KMS-11 (cell line): Measurements from ENCODE around the gene HSPA8.
"Not testable (repeated sequence)": the region's sequence is repeated elsewhere in the genome, so short reads cannot be mapped to it uniquely, and the experiment has no call there.

ENCODE experiments used
- H2AFZ ChIP-seq: fragments of 200-600 bp; sonication (generic); 2 replicates; pipeline ENCODE4 v1.6.1; 2016; ENCODE audit warnings: antibody characterized with exemption, mixed run types, low read depth
- H3K27ac ChIP-seq: fragments of 200-600 bp; sonication (generic); 2 replicates; pipeline ENCODE4 v1.6.1; 2016; ENCODE audit warnings: mild to moderate bottlenecking, mixed run types
- H3K27me3 ChIP-seq: fragments of 200-600 bp; sonication (generic); 2 replicates; pipeline ENCODE4 v1.6.1; 2017; ENCODE audit warnings: mild to moderate bottlenecking, low read depth, mixed run types, moderate library complexity; ENCODE audit not compliant: insufficient read depth
- H3K36me3 ChIP-seq: fragments of 200-600 bp; sonication (generic); 2 replicates; pipeline ENCODE4 v1.6.1; 2017; ENCODE audit warnings: mild to moderate bottlenecking, mixed run types; ENCODE audit not compliant: insufficient read depth
- H3K4me1 ChIP-seq: fragments of 200-600 bp; sonication (generic); 2 replicates; pipeline ENCODE4 v1.6.1; 2016; ENCODE audit warnings: mild to moderate bottlenecking, low read depth, mixed run types; ENCODE audit not compliant: poor library complexity, severe bottlenecking
- H3K4me2 ChIP-seq: fragments of 200-600 bp; sonication (generic); 2 replicates; pipeline ENCODE4 v1.7.0; 2016; ENCODE audit warnings: mild to moderate bottlenecking, mixed run types
- H3K4me3 ChIP-seq: fragments of 200-600 bp; sonication (generic); IDR thresholded peaks from 2 replicates; pipeline ENCODE4 v1.6.1; 2017; ENCODE audit warnings: low read depth, low read length, mixed read lengths; ENCODE audit not compliant: insufficient read depth
- H3K79me2 ChIP-seq: fragments of 200-600 bp; sonication (generic); 2 replicates; pipeline ENCODE4 v1.6.1; 2016; ENCODE audit warnings: low read depth, mixed run types; ENCODE audit not compliant: insufficient read depth
- H3K9ac ChIP-seq: fragments of 200-600 bp; sonication (generic); 2 replicates; pipeline ENCODE4 v1.6.1; 2016; ENCODE audit warnings: mild to moderate bottlenecking, mixed run types
- H4K20me1 ChIP-seq: fragments of 200-600 bp; sonication (generic); 2 replicates; pipeline ENCODE4 v1.6.1; 2016; ENCODE audit warnings: mild to moderate bottlenecking, mixed run types; ENCODE audit not compliant: insufficient read depth
- TF ChIP-seq, protein P1 (sequence below): fragments of 200-600 bp; sonication (generic); conservative IDR thresholded peaks from 2 replicates; pipeline ENCODE4 v1.6.1; 2017; ENCODE audit warnings: low read depth, mild to moderate bottlenecking, antibody characterized with exemption, low read length, moderate library complexity, mixed read lengths

The HSPA8 gene

DNA sequence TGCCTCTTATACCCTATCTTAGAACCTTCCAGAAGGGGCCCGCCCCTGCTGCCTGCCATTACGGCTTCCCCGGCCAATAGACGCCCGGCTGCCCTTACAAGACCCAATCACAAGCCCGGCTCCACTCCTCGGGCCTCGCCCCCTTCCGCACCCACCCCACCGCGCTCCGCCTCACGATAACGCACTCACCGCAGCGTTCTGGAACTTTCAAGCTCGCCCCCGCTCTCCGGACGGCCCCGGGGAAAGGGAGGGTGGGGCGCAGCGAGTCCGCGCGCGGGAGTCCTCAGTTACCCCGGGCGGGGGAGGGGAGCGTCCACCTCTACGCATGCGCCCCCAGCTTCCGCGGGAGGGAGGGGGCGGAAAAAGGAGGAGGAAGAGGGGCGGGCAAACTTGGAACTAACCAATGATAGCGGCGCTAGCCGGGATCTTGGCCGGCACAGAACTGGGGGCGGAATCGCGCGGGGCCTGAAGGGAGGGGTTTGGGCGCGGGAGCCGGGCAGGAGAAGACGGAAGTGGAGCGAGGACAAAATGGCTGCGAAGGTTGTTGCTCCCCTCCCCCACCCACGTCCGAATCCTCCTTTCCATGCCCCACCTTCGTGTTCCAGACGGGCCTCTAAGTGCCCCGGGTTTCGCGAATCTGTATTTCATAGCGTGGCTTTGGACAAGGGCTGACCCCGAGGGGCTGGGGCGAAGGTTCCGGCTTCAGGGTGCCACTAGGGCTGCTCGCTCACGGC lies 389 bp upstream of the HSPA8 start:
- TF ChIP-seq, protein P1, sequence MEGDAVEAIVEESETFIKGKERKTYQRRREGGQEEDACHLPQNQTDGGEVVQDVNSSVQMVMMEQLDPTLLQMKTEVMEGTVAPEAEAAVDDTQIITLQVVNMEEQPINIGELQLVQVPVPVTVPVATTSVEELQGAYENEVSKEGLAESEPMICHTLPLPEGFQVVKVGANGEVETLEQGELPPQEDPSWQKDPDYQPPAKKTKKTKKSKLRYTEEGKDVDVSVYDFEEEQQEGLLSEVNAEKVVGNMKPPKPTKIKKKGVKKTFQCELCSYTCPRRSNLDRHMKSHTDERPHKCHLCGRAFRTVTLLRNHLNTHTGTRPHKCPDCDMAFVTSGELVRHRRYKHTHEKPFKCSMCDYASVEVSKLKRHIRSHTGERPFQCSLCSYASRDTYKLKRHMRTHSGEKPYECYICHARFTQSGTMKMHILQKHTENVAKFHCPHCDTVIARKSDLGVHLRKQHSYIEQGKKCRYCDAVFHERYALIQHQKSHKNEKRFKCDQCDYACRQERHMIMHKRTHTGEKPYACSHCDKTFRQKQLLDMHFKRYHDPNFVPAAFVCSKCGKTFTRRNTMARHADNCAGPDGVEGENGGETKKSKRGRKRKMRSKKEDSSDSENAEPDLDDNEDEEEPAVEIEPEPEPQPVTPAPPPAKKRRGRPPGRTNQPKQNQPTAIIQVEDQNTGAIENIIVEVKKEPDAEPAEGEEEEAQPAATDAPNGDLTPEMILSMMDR, result no peak

DNA sequence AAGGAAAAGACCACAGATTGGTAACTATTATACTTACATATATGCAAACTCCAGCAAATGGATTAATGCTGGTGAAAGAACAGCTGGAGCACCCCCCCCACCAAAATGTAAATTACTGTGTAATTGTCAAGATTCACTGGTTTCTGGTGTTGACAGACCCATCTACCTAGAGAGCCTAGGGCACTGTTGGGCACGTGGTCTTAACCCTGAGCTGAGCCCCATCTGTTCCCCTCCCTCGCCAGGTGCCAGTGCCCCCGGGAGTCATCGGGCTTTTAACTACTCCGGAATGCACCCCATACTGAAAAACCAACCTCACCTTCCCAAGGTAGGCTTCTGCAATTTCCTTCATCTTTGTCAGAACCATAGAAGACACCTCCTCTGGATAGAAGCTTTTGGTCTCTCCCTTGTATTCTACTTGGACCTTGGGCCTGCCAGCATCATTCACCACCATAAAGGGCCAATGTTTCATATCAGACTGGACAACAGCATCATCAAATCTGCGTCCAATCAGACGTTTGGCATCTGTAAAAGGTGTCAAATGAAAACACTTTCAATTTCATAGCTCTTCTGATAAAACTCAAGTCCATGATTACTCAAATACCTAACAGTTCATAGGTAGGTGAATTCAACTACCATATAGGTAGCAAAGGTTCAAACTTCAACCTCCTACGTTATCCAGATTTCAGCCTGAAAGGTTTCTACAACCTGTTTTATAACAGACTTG lies 1.5 kb downstream of the HSPA8 start:
- Histone ChIP-seq H3K4me1 (peaks cover 42% of the 10 kb centered on the region), H2AFZ (no peak overlapping the region), H3K36me3 (peaks cover 31% of the 10 kb centered on the region), H3K9ac (peak overlapping the region; percentile 86), H4K20me1 (peaks cover 54% of the 10 kb centered on the region), H3K27ac (peak overlapping the region; percentile 77), H3K4me3 (peak overlapping the region; percentile 17), H3K79me2 (peaks cover 65% of the 10 kb centered on the region), H3K27me3 (no peaks in the 10 kb centered on the region), H3K4me2 (peak overlapping the region; percentile 88)
- TF ChIP-seq, protein P1, result no peak

More for the DNA sequence above, 389 bp upstream of the HSPA8 start:
- H3K4me2 ChIP-seq, result peak overlapping the region; percentile 84
- peaks cover 26% of the 10 kb centered on the region for H3K36me3 ChIP-seq
- H3K79me2 ChIP-seq, result peaks cover 72% of the 10 kb centered on the region
- H3K4me3 ChIP-seq, result no peak overlapping the region
- H2AFZ ChIP-seq, result peak overlapping the region; percentile 30
- H3K27ac ChIP-seq, result peak overlapping the region; percentile 99
- no peaks in the 10 kb centered on the region for H3K27me3 ChIP-seq
- peaks cover 44% of the 10 kb centered on the region for H4K20me1 ChIP-seq
- H3K4me1 ChIP-seq, result peaks cover 46% of the 10 kb centered on the region
- peak overlapping the region; percentile 100 for H3K9ac ChIP-seq

DNA sequence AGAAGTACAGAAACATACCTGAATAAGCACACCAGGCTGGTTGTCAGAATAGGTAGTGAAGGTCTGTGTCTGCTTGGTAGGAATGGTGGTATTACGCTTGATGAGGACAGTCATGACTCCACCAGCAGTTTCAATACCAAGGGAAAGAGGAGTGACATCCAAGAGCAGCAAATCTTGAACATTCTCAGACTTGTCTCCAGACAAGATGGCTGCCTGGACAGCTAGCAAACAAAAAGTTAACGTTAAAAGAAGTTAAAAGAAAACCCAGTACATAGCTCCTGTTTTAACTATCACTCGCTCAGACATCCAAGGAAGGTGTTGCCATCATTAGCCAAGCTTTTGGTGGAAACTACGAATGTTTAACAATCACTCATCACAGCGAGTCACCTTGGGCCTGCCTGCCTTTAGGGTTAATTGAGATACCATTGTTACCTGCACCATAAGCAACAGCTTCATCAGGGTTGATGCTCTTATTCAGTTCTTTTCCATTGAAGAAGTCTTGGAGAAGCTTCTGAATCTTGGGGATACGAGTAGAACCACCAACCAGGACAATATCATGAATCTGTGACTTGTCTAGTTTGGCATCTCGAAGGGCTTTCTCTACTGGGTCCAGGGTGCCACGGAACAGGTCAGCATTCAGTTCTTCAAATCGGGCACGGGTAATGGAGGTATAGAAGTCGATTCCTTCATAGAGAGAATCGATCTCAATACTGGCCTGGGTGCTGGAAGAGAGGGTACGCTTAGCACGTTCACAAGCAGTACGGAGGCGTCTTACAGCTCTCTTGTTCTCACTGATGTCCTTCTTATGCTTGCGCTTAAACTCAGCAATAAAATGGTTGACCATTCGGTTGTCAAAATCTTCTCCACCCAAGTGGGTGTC lies 2.7 kb downstream of the HSPA8 start:
- H3K27ac ChIP-seq, result peak overlapping the region; percentile 77; the same call in 1 of the 2 replicates
- not testable (repeated sequence) for H3K27me3 ChIP-seq, H3K4me3 ChIP-seq, H2AFZ ChIP-seq
- H4K20me1 ChIP-seq, result peaks cover 54% of the 10 kb centered on the region
- peaks cover 44% of the 10 kb centered on the region for H3K4me1 ChIP-seq
- H3K9ac ChIP-seq, result peak overlapping the region; percentile 86; the same call in 1 of the 2 replicates
- peaks cover 31% of the 10 kb centered on the region for H3K36me3 ChIP-seq
- H3K79me2 ChIP-seq, result peaks cover 55% of the 10 kb centered on the region
- peak overlapping the region; percentile 88 for H3K4me2 ChIP-seq

DNA sequence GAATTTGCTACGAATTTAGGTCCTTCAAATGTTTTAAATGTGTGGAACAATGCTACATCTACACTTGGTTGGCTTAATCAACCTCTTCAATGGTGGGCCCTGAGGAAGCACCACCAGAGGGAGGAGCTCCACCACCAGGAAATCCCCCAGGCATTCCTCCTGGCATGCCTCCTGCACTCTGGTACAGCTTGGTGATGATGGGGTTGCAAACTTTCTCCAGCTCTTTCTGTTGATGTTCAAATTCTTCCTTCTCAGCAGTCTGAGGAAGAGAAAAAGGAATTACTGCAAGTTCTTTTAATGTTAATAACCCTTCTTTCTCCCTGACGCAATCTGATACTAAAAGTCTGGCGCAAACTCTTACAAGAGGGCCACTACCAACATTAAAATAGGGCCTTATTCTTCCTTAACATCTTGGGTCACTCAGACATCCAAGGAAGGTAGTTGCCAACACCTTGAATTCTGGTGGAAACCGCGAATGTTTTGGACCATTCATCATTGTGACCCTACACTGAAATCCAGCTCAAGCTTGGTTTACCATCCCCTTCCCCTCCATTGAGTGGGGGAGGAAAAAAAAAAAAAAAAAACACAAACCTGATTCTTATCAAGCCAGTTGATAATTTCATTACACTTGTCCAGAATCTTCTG lies 4.2 kb downstream of the HSPA8 start:
- Histone ChIP-seq H3K9ac (peak overlapping the region; percentile 86; the same call in 1 of the 2 replicates), H4K20me1 (peaks cover 54% of the 10 kb centered on the region), H3K79me2 (peaks cover 43% of the 10 kb centered on the region), H3K36me3 (peaks cover 31% of the 10 kb centered on the region), H3K4me3 (no peak overlapping the region), H3K27ac (peak overlapping the region; percentile 77; the same call in 1 of the 2 replicates), H3K4me2 (peak overlapping the region; percentile 88), H3K27me3 (no peaks in the 10 kb centered on the region), H3K4me1 (peaks cover 37% of the 10 kb centered on the region), H2AFZ (no peak overlapping the region)
- TF ChIP-seq, protein P1, result no peak
